Keratinocyte (primary cell): ENCODE results near the gene UBE2D1. TPM values are rescaled to one million over a fixed set of nuclear protein-coding genes. Genes with fewer than 3 reads are reported as not detected.

Source experiments
- DNase-seq: peaks from one replicate; pipeline ENCODE4 v3.0.0-alpha.2; 2011; ENCODE audit warnings: low read depth, missing footprints, low spot score
- FAIRE-seq: peaks from 2 replicates; lab custom pipeline; 2011; peaks lifted over from hg19 to GRCh38; lab: Jason Lieb, UNC
- H2AFZ ChIP-seq: 2 replicates; pipeline ENCODE4 v1.6.0; 2012; ENCODE audit warnings: low read length, control low read depth, inconsistent platforms; ENCODE audit not compliant: control insufficient read depth
- H3K27ac ChIP-seq: 2 replicates; pipeline ENCODE4 v1.5.1; 2011; ENCODE audit warnings: low read length; ENCODE audit not compliant: control insufficient read depth, insufficient read depth
- H3K27me3 ChIP-seq: 3 replicates; pipeline ENCODE4 v1.6.0; 2011; ENCODE audit warnings: low read length; ENCODE audit not compliant: control insufficient read depth, insufficient read depth; ENCODE audit errors: extremely low read depth
- H3K36me3 ChIP-seq, 2 experiments: 2 replicates in 1 of 2; 3 replicates in 1 of 2; pipeline ENCODE4 v1.5.1; 2011; ENCODE audit warnings: low read length in 2 of 2, mild to moderate bottlenecking in 1 of 2; ENCODE audit not compliant: control insufficient read depth in 2 of 2, insufficient read depth in 2 of 2; ENCODE audit errors: extremely low read depth in 1 of 2
- H3K4me1 ChIP-seq: 3 replicates; pipeline ENCODE4 v1.5.1; 2011; ENCODE audit warnings: low read length; ENCODE audit not compliant: control insufficient read depth, insufficient read depth; ENCODE audit errors: extremely low read depth
- H3K4me2 ChIP-seq: 3 replicates; pipeline ENCODE4 v1.6.0; 2011; ENCODE audit warnings: low read depth, low read length; ENCODE audit not compliant: control insufficient read depth, insufficient read depth; ENCODE audit errors: extremely low read depth
- H3K4me3 ChIP-seq, 3 experiments: fragments of 200-600 bp in 1 of 3; sonication (generic) in 1 of 3; 2 replicates in 2 of 3; 3 replicates in 1 of 3; pipeline ENCODE4 v1.5.1; 2011 to 2016; ENCODE audit warnings: low read length in 3 of 3, mild to moderate bottlenecking in 3 of 3, control low read depth in 2 of 3, inconsistent platforms in 1 of 3, low read depth in 1 of 3, mixed read lengths in 1 of 3, mixed run types in 1 of 3, moderate library complexity in 1 of 3; ENCODE audit not compliant: control insufficient read depth in 2 of 3, insufficient read depth in 2 of 3; ENCODE audit errors: extremely low read depth in 1 of 3
- H3K79me2 ChIP-seq: 2 replicates; pipeline ENCODE4 v1.6.0; 2012; ENCODE audit warnings: low read length; ENCODE audit not compliant: control insufficient read depth, insufficient read depth
- H3K9ac ChIP-seq: 3 replicates; pipeline ENCODE4 v1.6.0; 2011; ENCODE audit warnings: low read length; ENCODE audit not compliant: control insufficient read depth, insufficient read depth; ENCODE audit errors: extremely low read depth
- H3K9me1 ChIP-seq: 3 replicates; pipeline ENCODE4 v1.6.0; 2011; ENCODE audit warnings: low read length; ENCODE audit not compliant: control insufficient read depth, insufficient read depth; ENCODE audit errors: extremely low read depth
- H3K9me3 ChIP-seq: 2 replicates; pipeline ENCODE4 v1.5.1; 2012; ENCODE audit warnings: low read depth, low read length; ENCODE audit not compliant: control insufficient read depth
- H4K20me1 ChIP-seq: 3 replicates; pipeline ENCODE4 v1.6.0; 2011; ENCODE audit warnings: low read length; ENCODE audit not compliant: control insufficient read depth, insufficient read depth; ENCODE audit errors: extremely low read depth
- CTCF ChIP-seq, 3 experiments: IDR thresholded peaks in 1 of 3; conservative IDR thresholded peaks in 1 of 3; optimal IDR thresholded peaks in 1 of 3; 2 replicates in 2 of 3; 3 replicates in 1 of 3; pipeline versions ENCODE3 to v1.5.1; 2011; ENCODE audit warnings: low read length in 3 of 3, mild to moderate bottlenecking in 3 of 3, moderate library complexity in 2 of 3, control low read depth in 1 of 3, inconsistent platforms in 1 of 3; ENCODE audit not compliant: insufficient read depth in 2 of 3; ENCODE audit errors: extremely low read depth in 1 of 3
- EZH2 ChIP-seq: IDR thresholded peaks from one replicate; pipeline ENCODE4 v1.6.1; 2012; ENCODE audit warnings: inconsistent platforms, mild to moderate bottlenecking, low read length, moderate library complexity
- dilution Hi-C: fragments of 300-500 bp; cut with MboI; formaldehyde crosslinking; loops from one replicate; pipeline ENCODE4 v1.7.0; 2020; ENCODE audit warnings: low sequenced_read_pairs; ENCODE audit not compliant: extremely low pct_ligation_motif_present
- polyA plus RNA-seq, 5 experiments: library from polyadenylated mRNA; depleted of rRNA in 3 of 5; stranded (reverse) in 3 of 5; stranded (forward) in 1 of 5; unstranded in 1 of 5; fragments of >200 nt; gene quantifications; 1 replicate in 1 of 5; 2 replicates in 3 of 5; 3 replicates in 1 of 5; pipeline versions ENCODE4 v1.2.1 to v1.2.3, GENCODE V29; 2011 to 2012; ENCODE audit warnings: missing spikeins in 2 of 5, low read depth in 1 of 5, low replicate concordance in 1 of 5

Gene UBE2D1
- polyA plus RNA-seq, 1 donor (not counting 4 experiments of a cell fraction or from before 2014, with no cell fraction given) = 25.4 TPM

GRCh38 chr10:58371473-58371872, 36.7 kb downstream of the UBE2D1 start:
- Histone ChIP-seq H3K4me3 (no peak overlapping the region), H3K36me3 (no peaks in the 10 kb centered on the region), H3K79me2 (no peaks in the 10 kb centered on the region), H3K4me2 (no peak overlapping the region), H2AFZ (no peak overlapping the region), H3K27ac (no peak overlapping the region), H3K4me1 (peaks cover 4% of the 10 kb centered on the region), H3K9me1 (no peaks in the 10 kb centered on the region), H3K27me3 (no peaks in the 10 kb centered on the region), H4K20me1 (no peaks in the 10 kb centered on the region), H3K9me3 (no peaks in the 10 kb centered on the region), H3K9ac (no peak overlapping the region)
- DNase-seq (no peak), FAIRE-seq (no peak)
- TF ChIP-seq CTCF (optimal IDR thresholded peaks at IDR 0.05 in 1 of 3, IDR thresholded peaks at IDR 0.05 in 1 of 3, conservative IDR thresholded peaks at IDR 0.05 in 1 of 3; ENCODE audit: extremely low read depth in 1 of 3, insufficient read depth in 2 of 3, low read length in 3 of 3) (no peak), EZH2 (no peak)
- dilution Hi-C loops = no loop called here

- TF ChIP-seq CTCF (optimal IDR thresholded peaks at IDR 0.05 in 1 of 3, IDR thresholded peaks at IDR 0.05 in 1 of 3, conservative IDR thresholded peaks at IDR 0.05 in 1 of 3; ENCODE audit: extremely low read depth in 1 of 3, insufficient read depth in 2 of 3, low read length in 3 of 3) (no peak), EZH2 (no peak)
- H3K9ac ChIP-seq = no peak overlapping the region
- no peak overlapping the region for H2AFZ ChIP-seq
- H3K4me3 ChIP-seq = no peak overlapping the region
- H3K36me3 ChIP-seq = no peaks in the 10 kb centered on the region
- no peak for DNase-seq
- peak; percentile 56 for FAIRE-seq
- no peaks in the 10 kb centered on the region for H3K9me1 ChIP-seq
- no peak overlapping the region for H3K27ac ChIP-seq
- H3K79me2 ChIP-seq = no peaks in the 10 kb centered on the region
- H3K9me3 ChIP-seq = no peaks in the 10 kb centered on the region
- dilution Hi-C loops = no loop called here
- no peaks in the 10 kb centered on the region for H3K27me3 ChIP-seq
- H4K20me1 ChIP-seq = no peaks in the 10 kb centered on the region
- no peak overlapping the region for H3K4me2 ChIP-seq
- peaks cover 4% of the 10 kb centered on the region for H3K4me1 ChIP-seq
These were observed 38.0 kb downstream of the UBE2D1 start for GRCh38 chr10:58372607-58373441.
